Raji (cell line): ENCODE data around the gene PRM2.

Source experiments
- POLR2A ChIP-seq: IDR thresholded peaks from 2 replicates; pipeline ENCODE4 v1.6.1; 2011; ENCODE audit warnings: low read depth, low read length, control low read depth; ENCODE audit not compliant: insufficient read depth

The PRM2 gene

DNA sequence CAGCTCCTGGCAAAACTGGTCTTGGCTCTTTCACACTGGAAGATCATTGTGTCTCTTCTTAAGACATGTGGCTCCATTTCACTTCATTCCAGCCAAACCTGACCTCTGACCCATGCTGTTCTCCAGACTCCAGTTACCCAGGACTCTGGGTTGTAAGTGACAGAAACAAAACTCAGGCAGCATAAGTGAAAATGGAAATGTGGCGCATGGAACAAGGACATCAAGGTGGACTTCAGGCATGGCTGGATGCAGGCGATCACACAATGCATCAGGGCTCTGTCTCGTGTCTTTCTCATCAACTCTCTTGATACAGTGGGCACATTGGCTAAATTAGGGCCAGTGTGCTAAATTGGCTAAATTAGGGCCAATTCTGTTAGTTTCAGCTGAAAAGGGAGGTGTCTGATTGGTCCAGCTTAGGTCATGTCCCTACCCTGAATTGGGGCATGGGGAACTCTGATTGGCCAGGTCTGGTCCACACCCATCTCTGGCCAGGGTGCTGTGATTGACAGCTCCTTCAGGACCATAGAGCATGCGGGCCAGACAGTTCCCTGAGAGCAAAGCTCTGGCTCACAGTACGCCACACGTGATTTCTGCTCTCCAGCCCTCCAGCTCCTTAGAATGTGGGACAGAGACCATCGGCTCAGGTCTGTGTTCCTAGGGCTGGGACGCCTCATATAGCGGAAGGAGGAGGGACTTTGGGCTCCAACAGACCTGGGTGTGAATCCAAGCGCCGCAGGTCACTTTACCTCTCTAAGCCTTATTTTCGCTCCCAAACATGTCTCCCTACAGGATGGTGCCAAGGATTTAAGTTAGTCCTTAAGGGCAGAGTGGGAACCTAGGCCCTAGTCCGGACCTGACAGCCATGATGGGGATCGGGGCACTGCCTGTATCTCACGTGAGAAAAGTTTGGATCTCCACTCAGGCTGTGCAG lies 37.7 kb downstream of the PRM2 start:
- TF ChIP-seq POLR2A, result no peak

DNA sequence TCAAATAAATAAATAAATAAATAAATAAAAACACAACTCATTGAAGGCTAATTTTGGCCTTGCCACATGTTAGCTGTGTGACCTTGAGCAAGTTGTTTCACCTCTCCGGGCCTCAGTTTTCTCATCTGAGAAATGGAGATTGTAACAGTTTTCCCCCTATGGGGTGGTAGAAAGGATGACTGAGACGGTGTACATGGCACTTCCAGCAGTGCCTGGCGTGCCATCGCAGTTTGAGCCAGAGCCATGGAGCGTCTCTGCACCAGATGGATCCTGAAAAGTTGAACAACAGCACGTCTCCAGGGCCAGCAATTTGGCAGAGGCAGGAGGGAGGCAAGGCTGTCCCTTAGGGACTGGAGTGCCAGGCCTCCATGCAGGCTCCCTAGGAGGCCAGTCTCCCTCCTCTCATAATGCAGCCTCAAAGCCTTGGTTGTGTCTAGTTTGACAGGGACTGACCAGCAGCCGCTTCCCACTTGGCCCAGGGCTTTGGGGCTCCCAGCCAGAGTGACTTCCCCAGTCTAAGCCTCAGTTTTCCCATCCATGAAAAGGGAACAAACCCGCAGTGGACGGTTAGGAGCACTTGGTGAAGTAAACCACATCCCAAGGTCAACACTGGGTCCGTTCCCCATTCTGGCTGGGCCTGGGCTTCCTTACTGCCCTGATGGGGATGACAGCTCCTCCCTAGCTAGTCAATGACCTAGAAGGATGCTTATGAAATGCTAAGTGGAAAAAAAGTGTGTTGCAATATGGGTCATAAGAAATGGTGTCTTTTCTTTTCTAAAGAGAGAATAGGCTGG lies 39.6 kb downstream of the PRM2 start:
- TF ChIP-seq POLR2A, result no peak

DNA sequence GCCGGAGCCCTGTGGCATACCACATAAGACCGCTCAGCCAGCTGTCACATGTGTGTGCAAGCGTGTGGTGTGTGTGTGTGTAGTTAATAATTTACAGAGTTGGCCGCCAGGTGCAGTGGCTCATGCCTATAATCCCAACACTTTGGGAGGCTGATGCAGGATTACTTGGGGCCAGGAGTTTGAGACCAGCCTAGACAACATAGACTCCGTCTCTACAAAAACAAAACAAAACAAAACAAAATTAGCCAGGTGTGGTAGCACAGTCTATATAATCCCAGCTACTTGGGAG lies 40.6 kb downstream of the PRM2 start:
- no peak for TF ChIP-seq POLR2A

DNA sequence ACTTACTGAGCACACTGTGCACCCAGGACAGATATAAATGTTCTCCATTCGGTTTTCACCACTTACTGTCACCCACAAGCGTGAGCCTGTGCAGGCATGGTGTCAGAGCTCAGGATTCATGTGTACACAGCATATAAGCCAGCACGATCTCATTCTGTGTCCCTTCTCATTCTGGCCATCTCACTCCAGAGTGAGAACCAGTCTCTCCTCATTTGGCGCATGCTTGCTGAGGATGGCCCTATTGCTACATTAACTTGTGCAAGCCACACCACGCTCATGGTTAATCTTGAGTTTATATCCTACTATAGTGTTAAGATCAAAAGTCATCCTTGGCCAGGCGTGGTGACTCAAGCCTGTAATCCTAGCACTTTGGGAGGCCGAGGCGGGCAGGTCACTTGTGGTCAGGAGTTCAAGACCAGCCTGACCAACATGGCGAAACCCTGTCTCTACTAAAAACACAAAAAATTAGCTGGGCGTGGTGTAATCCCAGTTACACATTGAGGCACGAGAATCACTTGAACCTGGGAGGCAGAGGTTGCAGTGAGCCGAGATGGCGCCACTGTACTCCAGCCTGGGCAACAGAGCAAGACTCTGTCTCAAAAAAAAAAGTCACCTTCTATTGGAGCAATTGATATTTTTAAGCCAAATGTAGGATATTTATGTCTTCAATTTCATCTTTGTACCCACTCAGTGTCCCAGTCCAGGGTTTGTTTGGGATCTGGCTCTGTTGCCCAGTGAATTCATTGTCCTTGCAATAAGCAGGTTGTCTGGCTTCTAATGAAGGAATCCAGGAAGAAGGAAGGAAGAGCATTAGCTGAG lies 41.2 kb downstream of the PRM2 start:
- no peak for TF ChIP-seq POLR2A

DNA sequence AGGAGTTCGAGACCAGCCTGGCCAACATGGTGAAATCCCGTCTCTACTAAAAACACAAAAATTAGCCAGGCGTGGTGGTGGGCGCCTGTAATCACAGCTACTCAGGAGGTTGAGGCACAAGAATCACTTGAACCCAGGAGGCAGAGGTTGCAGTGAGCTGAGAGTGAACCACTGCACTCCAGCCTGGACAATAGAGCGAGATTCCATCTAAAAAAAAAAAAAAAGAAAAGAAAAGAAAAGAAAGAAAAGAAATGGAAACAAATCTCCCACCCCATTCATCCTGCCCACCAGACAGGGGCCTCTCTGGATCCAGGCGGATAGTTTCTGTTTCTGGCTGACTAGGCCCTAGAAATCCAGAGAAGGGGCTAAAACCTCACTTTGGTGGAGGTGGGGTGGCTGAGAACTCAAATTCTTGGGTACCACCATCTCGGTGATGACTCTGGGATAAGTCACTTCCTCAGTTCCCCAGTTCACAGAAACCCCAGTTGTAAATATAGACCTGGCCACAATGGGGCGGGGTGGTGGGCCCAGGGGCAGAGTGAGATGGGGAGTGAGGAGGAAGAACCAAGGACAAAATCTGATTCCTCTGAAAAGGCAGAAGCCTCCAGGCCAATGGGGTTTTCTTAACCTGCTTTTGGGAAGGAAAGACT lies 42.4 kb downstream of the PRM2 start:
- TF ChIP-seq POLR2A, result no peak

DNA sequence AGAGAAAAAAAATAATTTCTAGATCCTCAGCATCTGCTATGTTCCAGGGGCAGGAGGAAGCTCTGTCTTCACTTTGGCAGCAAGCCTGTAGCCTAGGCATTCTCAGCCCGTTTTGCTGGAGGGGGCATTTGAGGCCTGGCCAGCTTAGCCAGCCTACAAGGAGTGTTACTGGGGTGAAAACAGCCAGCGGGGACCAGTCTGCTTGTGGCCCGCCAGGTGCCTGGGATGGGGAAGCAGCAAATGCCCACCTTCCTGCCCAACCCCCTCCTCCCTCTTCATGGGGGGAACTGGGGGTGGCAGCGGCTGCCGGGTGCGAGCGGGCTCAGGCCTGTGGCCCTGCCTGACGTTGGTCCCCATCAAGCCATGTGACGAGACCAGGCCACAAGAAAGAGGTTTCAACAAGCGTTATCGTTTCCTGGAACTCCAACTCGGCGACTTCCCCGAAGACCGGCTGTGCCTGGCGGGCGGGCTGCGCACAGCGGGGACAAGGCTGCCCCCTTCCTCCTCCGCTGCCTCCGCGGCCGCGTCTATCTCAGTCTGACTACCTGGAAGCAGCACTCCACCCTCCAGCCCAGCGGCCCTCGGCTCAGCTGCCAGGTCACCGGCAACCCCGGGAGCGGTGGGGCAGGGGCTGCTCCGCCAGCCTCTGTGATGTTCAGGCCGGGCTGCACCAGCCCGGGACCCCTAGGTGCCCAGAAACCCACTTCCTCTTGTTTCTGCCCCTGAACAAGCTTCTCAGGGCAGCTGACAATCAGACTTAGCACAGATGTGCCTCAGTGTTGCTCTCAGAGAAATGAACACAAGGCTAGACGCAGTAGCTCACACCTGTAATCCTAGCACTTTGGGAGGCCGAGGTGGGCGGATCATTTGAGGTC lies 43.2 kb downstream of the PRM2 start:
- TF ChIP-seq POLR2A, result no peak

DNA sequence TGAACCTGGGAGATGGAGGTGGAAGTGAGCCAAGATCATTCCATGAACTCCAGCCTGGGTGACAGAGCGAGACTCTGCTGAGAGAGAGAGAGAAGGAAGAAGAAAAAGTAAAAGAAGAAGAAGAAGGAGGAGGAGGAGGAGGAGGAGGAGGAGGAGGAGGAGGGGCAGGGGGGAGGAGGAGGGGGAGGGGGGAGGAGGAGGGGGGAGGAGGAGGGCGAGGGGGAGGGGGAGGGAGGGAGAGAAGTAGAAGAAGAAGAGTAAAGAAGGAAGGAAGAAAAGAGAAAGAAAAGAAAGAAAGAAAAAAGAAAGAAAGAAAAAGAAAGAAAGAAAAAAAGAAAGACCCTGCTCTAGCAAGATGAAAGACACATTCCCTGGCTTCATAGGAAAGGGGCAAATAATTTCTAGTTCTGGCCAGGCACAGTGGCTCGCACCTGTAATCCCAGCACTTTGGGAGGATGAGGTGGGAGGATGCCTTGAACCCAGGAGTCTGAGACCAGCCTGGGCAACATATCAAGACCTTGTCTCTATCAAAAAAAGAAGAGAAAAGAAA lies 43.9 kb downstream of the PRM2 start:
- TF ChIP-seq POLR2A, result no peak

DNA sequence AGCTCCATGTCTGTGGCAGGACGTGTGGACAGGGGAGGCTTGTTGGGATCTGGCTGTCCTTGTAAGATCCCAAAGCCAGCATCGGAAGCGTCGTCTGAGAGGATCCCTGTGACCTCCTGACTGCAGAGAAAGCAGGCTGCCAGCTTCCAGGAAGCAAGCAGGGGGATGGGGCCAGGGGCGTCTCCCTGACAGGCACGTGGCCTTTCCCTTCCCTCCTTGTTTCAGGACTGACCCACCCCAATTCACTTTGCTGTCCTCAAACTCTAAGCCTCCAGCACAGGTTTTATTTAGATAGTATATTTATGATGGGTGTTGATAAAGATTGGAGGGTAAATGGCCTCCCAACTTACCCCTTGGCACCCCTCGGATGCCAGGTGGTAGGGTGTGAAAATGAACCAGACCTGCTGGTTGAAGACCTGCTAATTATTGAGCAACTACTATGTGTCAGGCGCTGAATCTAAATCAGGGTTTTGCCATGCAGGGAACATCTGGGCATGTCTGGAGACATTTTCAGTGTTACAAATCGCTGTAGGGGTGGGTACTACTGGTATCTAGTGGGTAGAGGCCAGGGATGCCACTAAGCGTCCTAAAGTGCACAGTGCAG lies 44.8 kb downstream of the PRM2 start:
- TF ChIP-seq POLR2A, result no peak

DNA sequence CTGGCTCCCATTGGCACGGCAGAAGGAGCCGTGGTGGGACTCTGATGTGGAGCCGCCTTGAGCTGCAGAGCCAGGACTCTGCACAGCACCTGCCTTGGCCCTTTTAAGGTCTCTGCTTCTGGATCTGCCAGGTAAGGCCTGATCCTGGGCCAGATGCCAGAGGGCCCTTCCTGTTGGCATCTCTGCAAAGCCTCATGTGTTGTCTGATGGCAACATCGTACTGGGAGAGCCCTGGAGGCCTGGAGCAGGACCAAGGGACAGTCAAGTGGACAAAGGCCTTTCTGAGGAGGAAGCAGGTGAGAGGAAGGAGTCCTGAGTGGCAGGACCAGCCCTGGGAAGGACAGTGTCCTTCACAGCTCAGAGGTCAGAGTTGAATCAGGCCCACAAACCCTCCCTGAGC lies 46.4 kb downstream of the PRM2 start:
- no peak for TF ChIP-seq POLR2A

DNA sequence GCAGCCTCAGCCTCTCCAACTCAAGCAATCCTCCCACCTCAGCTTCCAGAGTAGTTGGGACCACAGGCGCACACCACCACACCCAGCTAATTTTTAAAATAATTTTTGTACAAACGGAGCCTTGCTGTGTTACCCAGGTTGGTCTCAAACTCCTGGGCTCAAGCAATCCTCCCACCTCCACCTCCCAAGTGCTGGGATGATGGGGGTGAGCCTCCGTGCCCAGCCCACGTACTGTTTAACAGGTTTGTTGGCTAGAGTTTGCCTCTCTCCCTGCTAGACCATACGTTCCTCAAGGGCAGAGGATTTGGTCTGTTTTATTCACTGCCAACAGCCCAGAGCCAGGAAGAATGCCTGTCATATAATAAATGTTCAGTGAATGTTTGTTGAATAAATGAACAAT lies 46.8 kb downstream of the PRM2 start:
- no peak for TF ChIP-seq POLR2A

DNA sequence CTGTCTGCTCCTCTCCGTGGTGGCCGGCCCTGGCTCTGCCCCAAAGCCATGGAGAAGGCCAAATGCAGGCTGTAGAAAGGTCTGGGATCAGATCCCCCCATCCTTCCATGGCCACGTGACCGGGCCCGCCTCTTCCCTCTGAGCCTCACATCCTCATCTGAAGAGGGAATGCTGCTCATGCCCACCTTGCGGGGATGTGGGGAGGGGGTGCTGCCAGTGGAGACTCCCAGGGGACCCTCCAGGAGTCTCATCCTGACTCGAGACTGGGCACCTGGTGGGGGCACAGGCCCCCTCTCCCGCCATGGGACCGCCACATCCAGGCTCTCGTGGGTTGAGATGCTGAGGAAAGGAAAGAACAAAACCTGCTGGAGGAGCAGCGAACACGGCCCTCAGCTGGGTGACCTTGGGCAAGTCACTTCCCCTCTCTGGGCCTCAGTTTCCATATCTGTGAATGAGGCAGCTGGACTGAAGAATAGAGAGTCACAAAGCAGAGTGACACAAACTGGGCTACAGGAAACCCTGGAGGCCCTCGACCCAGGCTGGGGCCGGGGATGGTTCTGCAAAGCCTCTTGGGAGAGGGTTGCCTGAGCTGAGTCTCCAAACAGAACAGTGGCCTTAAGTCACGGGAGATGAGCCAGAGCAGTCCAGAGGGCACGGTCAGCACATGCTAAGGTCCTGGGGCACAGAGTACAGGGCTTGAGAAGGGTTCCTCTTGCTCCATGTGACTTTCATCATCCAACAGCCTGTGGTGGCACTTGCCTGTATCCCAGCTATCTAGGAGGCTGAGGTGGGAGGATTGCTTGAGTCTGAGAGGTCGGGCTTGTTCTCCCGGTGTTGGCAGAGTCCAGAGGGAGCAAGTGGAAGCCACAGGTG lies 50.4 kb downstream of the PRM2 start:
- TF ChIP-seq POLR2A, result no peak; the same call in 1 of the 2 replicates
